ENCODE measurements around the gene DLGAP4.

Gene DLGAP4

GRCh38 chr20:36549942-36550789 is 244.0 kb downstream of the DLGAP4 start (continued):
- TF ChIP-seq ESRRG (CRISPR knock-in tag; IDR thresholded peaks at IDR 0.05) (no peak), OSR1 (CRISPR knock-in tag; IDR thresholded peaks at IDR 0.05) (no peak)

- TF ChIP-seq BACH2 (CRISPR knock-in tag; IDR thresholded peaks at IDR 0.05; ENCODE audit: borderline replicate concordance) (no peak), OSR1 (CRISPR knock-in tag; IDR thresholded peaks at IDR 0.05) (no peak), ZNF565 (CRISPR knock-in tag; conservative IDR thresholded peaks at IDR 0.05; ENCODE audit: low read depth) (no peak), PATZ1 (CRISPR knock-in tag; IDR thresholded peaks at IDR 0.05; ENCODE audit: borderline replicate concordance) (no peak), TOX (CRISPR knock-in tag; IDR thresholded peaks at IDR 0.05; ENCODE audit: borderline replicate concordance) (no peak), TSHZ2 (CRISPR knock-in tag; IDR thresholded peaks at IDR 0.05) (no peak), ZC3H10 (CRISPR knock-in tag; IDR thresholded peaks at IDR 0.05) (no peak), ESRRG (CRISPR knock-in tag; IDR thresholded peaks at IDR 0.05) (no peak), RARB (CRISPR knock-in tag; IDR thresholded peaks at IDR 0.05) (no peak), ZFP3 (CRISPR knock-in tag; IDR thresholded peaks at IDR 0.05) (no peak), GLIS3 (CRISPR knock-in tag; IDR thresholded peaks at IDR 0.05) (no peak), CREB5 (CRISPR knock-in tag; IDR thresholded peaks at IDR 0.05; ENCODE audit: low read depth) (no peak), ZNF70 (CRISPR knock-in tag; IDR thresholded peaks at IDR 0.05) (no peak), ZNF8 (CRISPR knock-in tag; IDR thresholded peaks at IDR 0.05) (no peak), POU6F1 (CRISPR knock-in tag; IDR thresholded peaks at IDR 0.05; ENCODE audit: borderline replicate concordance, low read depth) (no peak), TCF4 (CRISPR knock-in tag; IDR thresholded peaks at IDR 0.05; ENCODE audit: borderline replicate concordance) (no peak)
- no peak for ATAC-seq
Measured at GRCh38 chr20:36550790-36551299, 244.7 kb downstream of the DLGAP4 start.

- ATAC-seq = no peak
- TF ChIP-seq ZFP3 (CRISPR knock-in tag; IDR thresholded peaks at IDR 0.05) = no peak
- no peak for TF ChIP-seq ESRRG (CRISPR knock-in tag; IDR thresholded peaks at IDR 0.05)
- TF ChIP-seq ZNF565 (CRISPR knock-in tag; conservative IDR thresholded peaks at IDR 0.05; ENCODE audit: low read depth) = no peak
- no peak for TF ChIP-seq OSR1 (CRISPR knock-in tag; IDR thresholded peaks at IDR 0.05)
- TF ChIP-seq SNAI2 (CRISPR knock-in tag; IDR thresholded peaks at IDR 0.05) = no peak
- TF ChIP-seq ISL1 (CRISPR knock-in tag; IDR thresholded peaks at IDR 0.05) = no peak
- no peak for TF ChIP-seq ARNTL (CRISPR knock-in tag; IDR thresholded peaks at IDR 0.05; ENCODE audit: borderline replicate concordance, low read depth)
- no peak for TF ChIP-seq POU6F1 (CRISPR knock-in tag; IDR thresholded peaks at IDR 0.05; ENCODE audit: borderline replicate concordance, low read depth)
- TF ChIP-seq ZFP30 (CRISPR knock-in tag; IDR thresholded peaks at IDR 0.05) = no peak
- no peak for TF ChIP-seq CREB5 (CRISPR knock-in tag; IDR thresholded peaks at IDR 0.05; ENCODE audit: low read depth)
- TF ChIP-seq GLIS3 (CRISPR knock-in tag; IDR thresholded peaks at IDR 0.05) = no peak
- no peak for TF ChIP-seq BACH2 (CRISPR knock-in tag; IDR thresholded peaks at IDR 0.05; ENCODE audit: borderline replicate concordance)
- TF ChIP-seq PATZ1 (CRISPR knock-in tag; IDR thresholded peaks at IDR 0.05; ENCODE audit: borderline replicate concordance) = no peak
- TF ChIP-seq TCF4 (CRISPR knock-in tag; IDR thresholded peaks at IDR 0.05; ENCODE audit: borderline replicate concordance) = no peak
- TF ChIP-seq CSRNP3 (CRISPR knock-in tag; IDR thresholded peaks at IDR 0.05) = no peak
- TF ChIP-seq ZNF8 (CRISPR knock-in tag; IDR thresholded peaks at IDR 0.05) = no peak
- no peak for TF ChIP-seq ZNF70 (CRISPR knock-in tag; IDR thresholded peaks at IDR 0.05)
Measured at GRCh38 chr20:36555248-36555647, 249.1 kb downstream of the DLGAP4 start.

Measured in SK-N-SH treated with all-trans-retinoic acid at 6 μM for 48 hours (cell line).